CD4-positive, alpha-beta T cell treated with Interferon alpha-2 for 1 hour (primary cell): Measurements from ENCODE around the gene VPS45.

Experiments used
- DNase-seq, 2 donors: peaks; one replicate each; pipeline ENCODE4 v3.0.0-alpha.2; 2020 to 2022

Gene VPS45

GRCh38 chr1:150073516-150073915 is 5.9 kb downstream of the VPS45 start:
- DNase-seq = no peak

GRCh38 chr1:150076066-150076465 is 8.5 kb downstream of the VPS45 start:
- DNase-seq = peak in 1 of 2 donors; percentile 52

GRCh38 chr1:150076985-150077384 is 9.4 kb downstream of the VPS45 start:
- no peak for DNase-seq

GRCh38 chr1:150080784-150081183 is 13.2 kb downstream of the VPS45 start:
- no peak for DNase-seq

- no peak for DNase-seq
These were observed 14.9 kb downstream of the VPS45 start for GRCh38 chr1:150082494-150082893.

- no peak for DNase-seq
These were observed 16.3 kb downstream of the VPS45 start for GRCh38 chr1:150083907-150084306.

- no peak for DNase-seq
These were observed 17.8 kb downstream of the VPS45 start for GRCh38 chr1:150085406-150085805.

GRCh38 chr1:150087415-150087814 is 19.8 kb downstream of the VPS45 start:
- no peak for DNase-seq

- DNase-seq = no peak
These were observed 22.4 kb downstream of the VPS45 start for GRCh38 chr1:150089846-150090520.

- DNase-seq = peak in 1 of 2 donors; percentile 43
These were observed 24.7 kb downstream of the VPS45 start for GRCh38 chr1:150092180-150092791.

GRCh38 chr1:150093805-150094204 is 26.2 kb downstream of the VPS45 start:
- no peak for DNase-seq

- peak in 1 of 2 donors; percentile 25 for DNase-seq
These were observed 27.2 kb downstream of the VPS45 start for GRCh38 chr1:150094734-150095265.

GRCh38 chr1:150102986-150103385 is 35.4 kb downstream of the VPS45 start:
- peak in 1 of 2 donors; percentile 33 for DNase-seq

- DNase-seq = peak; percentile 2 to 61
These were observed 38.8 kb downstream of the VPS45 start for GRCh38 chr1:150106341-150106740.

- DNase-seq = peak in 1 of 2 donors; percentile 69
These were observed 42.0 kb downstream of the VPS45 start for GRCh38 chr1:150109586-150109985.

- peak in 1 of 2 donors; percentile 62 for DNase-seq
These were observed 42.5 kb downstream of the VPS45 start for GRCh38 chr1:150110116-150110515.

GRCh38 chr1:150111670-150112069 is 44.1 kb downstream of the VPS45 start:
- no peak for DNase-seq

GRCh38 chr1:150115121-150115520 is 47.5 kb downstream of the VPS45 start:
- no peak for DNase-seq

- DNase-seq = no peak
These were observed 51.1 kb downstream of the VPS45 start for GRCh38 chr1:150118716-150119115.

- no peak for DNase-seq
These were observed 53.8 kb downstream of the VPS45 start for GRCh38 chr1:150121236-150121862.

- no peak for DNase-seq
These were observed 59.2 kb downstream of the VPS45 start for GRCh38 chr1:150126811-150127210.

GRCh38 chr1:150127464-150127863 is 59.9 kb downstream of the VPS45 start:
- no peak for DNase-seq

GRCh38 chr1:150127868-150128267 is 60.3 kb downstream of the VPS45 start:
- DNase-seq = no peak

- DNase-seq = no peak
These were observed 64.8 kb downstream of the VPS45 start for GRCh38 chr1:150132372-150132771.
